Measurements from ENCODE around the gene CACUL1.

Gene CACUL1

DNA sequence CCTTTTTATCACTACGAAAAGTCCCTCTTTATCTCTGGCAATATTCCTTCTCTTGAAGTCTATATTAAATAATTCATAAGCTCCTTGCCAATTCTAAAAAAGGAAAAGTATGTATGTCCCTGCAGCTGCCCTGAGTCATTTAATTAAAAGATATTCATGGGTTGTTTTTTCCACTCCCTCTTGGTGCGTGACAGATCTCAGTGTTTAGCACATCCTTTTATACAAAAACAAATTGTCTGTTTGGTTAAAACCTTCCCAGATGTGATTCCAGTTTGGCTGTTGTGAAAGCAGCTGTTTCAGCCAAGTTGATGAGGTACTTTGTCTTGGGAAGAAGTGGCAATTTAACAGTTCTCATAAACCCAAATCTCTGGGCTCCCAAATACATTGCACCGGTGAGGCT, 125.6 kb downstream of the CACUL1 start:
- no peak for DNase-seq (ENCODE audit: insufficient read length, low spot score)
- TF ChIP-seq POLR2AphosphoS5 (IDR thresholded peaks at IDR 0.05; ENCODE audit: low read depth, low read length) (no peak), POLR2A (IDR thresholded peaks at IDR 0.05; ENCODE audit: low read depth, low read length) (no peak), POU2F2 (IDR thresholded peaks at IDR 0.05; ENCODE audit: low read depth, low read length) (no peak), TAF1 (IDR thresholded peaks at IDR 0.05; ENCODE audit: low read depth, low read length) (no peak), SPI1 (IDR thresholded peaks at IDR 0.05; ENCODE audit: low read depth, low read length) (no peak), PAX5 (IDR thresholded peaks at IDR 0.05; ENCODE audit: insufficient read depth, low read length, severe bottlenecking) (no peak)
- FAIRE-seq, result no peak

DNA sequence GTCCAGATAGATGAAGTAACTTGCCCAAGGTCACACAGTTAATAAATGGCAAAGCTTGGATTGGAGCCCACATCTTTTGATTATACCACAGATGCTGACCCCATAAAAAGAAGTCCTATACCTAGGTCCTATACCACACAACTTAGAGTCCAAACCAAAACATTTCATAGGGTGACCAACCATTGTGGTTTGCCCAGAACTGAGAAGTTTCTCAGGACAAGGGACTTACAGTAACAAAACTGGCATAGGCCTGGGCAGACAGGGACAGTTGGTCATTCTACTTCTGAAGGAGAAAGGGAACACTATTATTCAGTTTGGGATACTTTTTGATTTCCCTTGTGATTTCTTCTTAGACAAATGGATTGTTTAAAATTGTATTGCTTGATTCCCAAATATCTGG, 126.4 kb downstream of the CACUL1 start:
- TF ChIP-seq POU2F2 (IDR thresholded peaks at IDR 0.05; ENCODE audit: low read depth, low read length) (no peak), TAF1 (IDR thresholded peaks at IDR 0.05; ENCODE audit: low read depth, low read length) (no peak), PAX5 (IDR thresholded peaks at IDR 0.05; ENCODE audit: insufficient read depth, low read length, severe bottlenecking) (no peak)
- no peak for FAIRE-seq
- no peak for DNase-seq (ENCODE audit: insufficient read length, low spot score)

DNA sequence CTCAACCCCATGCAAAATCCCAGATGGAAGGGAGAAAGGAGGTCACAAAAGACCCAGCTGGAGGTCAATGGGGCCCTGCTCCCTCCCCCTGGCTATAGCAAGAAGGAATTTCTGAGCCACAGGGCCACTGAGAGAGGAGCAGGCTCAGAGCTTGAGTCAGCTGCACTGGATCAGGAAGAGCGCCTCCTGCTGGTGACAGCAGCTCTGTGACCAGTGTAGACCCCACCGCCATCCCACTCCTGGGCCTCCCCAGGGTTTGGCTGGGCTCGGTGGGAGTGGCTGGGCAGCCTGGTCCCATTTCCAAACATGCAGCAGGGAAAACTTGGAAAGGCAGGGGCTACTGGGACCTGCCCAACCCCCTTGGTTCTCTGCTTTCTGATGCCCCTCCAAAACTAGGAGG, 127.8 kb downstream of the CACUL1 start:
- no peak for FAIRE-seq
- DNase-seq (ENCODE audit: insufficient read length, low spot score), result no peak
- TF ChIP-seq POLR2AphosphoS5 (IDR thresholded peaks at IDR 0.05; ENCODE audit: low read depth, low read length) (no peak), PAX5 (IDR thresholded peaks at IDR 0.05; ENCODE audit: insufficient read depth, low read length, severe bottlenecking) (no peak), TAF1 (IDR thresholded peaks at IDR 0.05; ENCODE audit: low read depth, low read length) (no peak), SPI1 (IDR thresholded peaks at IDR 0.05; ENCODE audit: low read depth, low read length) (no peak), POU2F2 (IDR thresholded peaks at IDR 0.05; ENCODE audit: low read depth, low read length) (no peak), POLR2A (IDR thresholded peaks at IDR 0.05; ENCODE audit: low read depth, low read length) (no peak)

Data from GM12891 (cell line).